Kidney (tissue), 14 donors: ENCODE data around the gene TSPAN32. TPM values are rescaled to one million over a fixed set of nuclear protein-coding genes. Genes with fewer than 3 reads are reported as not detected.

Experiments
- DNase-seq, 5 donors: peaks; one replicate each; pipeline ENCODE4 v3.0.0-alpha.2; 2013 to 2020
- FAIRE-seq: peaks from 2 replicates; lab custom pipeline; 2012; peaks lifted over from hg19 to GRCh38; lab: Jason Lieb, UNC
- H3K27ac ChIP-seq, 2 donors: one replicate each; pipeline ENCODE4 v1.7.0; 2013; ENCODE audit warnings: low read depth in 2 of 2, low read length in 2 of 2, inconsistent platforms in 1 of 2
- H3K27me3 ChIP-seq: one replicate; pipeline ENCODE4 v1.7.1; 2013; ENCODE audit warnings: low read length, inconsistent platforms; ENCODE audit not compliant: control insufficient read depth, insufficient read depth
- H3K36me3 ChIP-seq, 3 donors: one replicate each; pipeline versions ENCODE4 v1.7.0 to v1.7.1; 2013; ENCODE audit warnings: low read length in 3 of 3, control low read depth in 1 of 3, inconsistent platforms in 1 of 3; ENCODE audit not compliant: insufficient read depth in 3 of 3, control insufficient read depth in 2 of 3
- H3K4me1 ChIP-seq, 3 donors: one replicate each; pipeline versions ENCODE4 v1.7.0 to v1.7.1; 2013; ENCODE audit warnings: low read length in 3 of 3, inconsistent platforms in 1 of 3, low read depth in 1 of 3; ENCODE audit not compliant: control insufficient read depth in 2 of 3, insufficient read depth in 2 of 3
- H3K4me3 ChIP-seq, 3 donors: one replicate each; pipeline versions ENCODE4 v1.7.0 to v1.8.1; 2013; ENCODE audit warnings: low read length in 3 of 3, control low read depth in 1 of 3, inconsistent platforms in 1 of 3
- H3K9ac ChIP-seq, 3 donors: one replicate each; pipeline versions ENCODE4 v1.7.0 to v1.7.1; 2013; ENCODE audit warnings: low read length in 3 of 3, control low read depth in 1 of 3, inconsistent platforms in 1 of 3
- H3K9me3 ChIP-seq, 3 donors: one replicate each; pipeline versions ENCODE4 v1.7.0 to v1.7.1; 2013; ENCODE audit warnings: low read length in 3 of 3, control low read depth in 1 of 3, inconsistent platforms in 1 of 3; ENCODE audit not compliant: control insufficient read depth in 2 of 3, insufficient read depth in 1 of 3
- intact Hi-C: fragments of 100-400 bp; cut with DNase I; formaldehyde crosslinking; loops from one replicate; pipeline ENCODE4 v1.11.1; 2022
- polyA plus RNA-seq: library from polyadenylated mRNA; stranded (reverse); fragments of 350-450 nt; fragmentation: Illumina TruSeq; extraction: RNeasy Lipid Tissue Mini Kit (QIAGEN cat#74804); gene quantifications from one replicate; pipeline ENCODE4 v1.2.3, GENCODE V29; 2014; ENCODE audit warnings: low read depth, low replicate concordance; ENCODE audit not compliant: insufficient read depth
- total RNA-seq: library from RNA; stranded (reverse); fragmentation: NEBNext Ultra II Directional; extraction: Animal tissue kit (Norgen Biotek cat#: 25700); gene quantifications from one replicate; pipeline ENCODE4 v1.2.1, GENCODE V29; 2021
- TF ChIP-seq, protein P1 (sequence below): IDR thresholded peaks from 3 replicates; pipeline ENCODE4 v1.5.1; 2012; ENCODE audit warnings: mild to moderate bottlenecking, moderate library complexity, borderline replicate concordance; ENCODE audit not compliant: insufficient read depth; ENCODE audit errors: extremely low read depth
- donor health status: control.
- donor health status: control.
- donor health status: control.
- donor health status: control.
- donor health status: control.
- donor health status: DM: yes; HTN: yes; CAD: no.
- donor health status: Normal renal cell carcinoma (clear cell type).

The TSPAN32 gene
- total and polyA plus RNA-seq, 2 donors from 2014 or later = 0.75 to 6.1 TPM

DNA sequence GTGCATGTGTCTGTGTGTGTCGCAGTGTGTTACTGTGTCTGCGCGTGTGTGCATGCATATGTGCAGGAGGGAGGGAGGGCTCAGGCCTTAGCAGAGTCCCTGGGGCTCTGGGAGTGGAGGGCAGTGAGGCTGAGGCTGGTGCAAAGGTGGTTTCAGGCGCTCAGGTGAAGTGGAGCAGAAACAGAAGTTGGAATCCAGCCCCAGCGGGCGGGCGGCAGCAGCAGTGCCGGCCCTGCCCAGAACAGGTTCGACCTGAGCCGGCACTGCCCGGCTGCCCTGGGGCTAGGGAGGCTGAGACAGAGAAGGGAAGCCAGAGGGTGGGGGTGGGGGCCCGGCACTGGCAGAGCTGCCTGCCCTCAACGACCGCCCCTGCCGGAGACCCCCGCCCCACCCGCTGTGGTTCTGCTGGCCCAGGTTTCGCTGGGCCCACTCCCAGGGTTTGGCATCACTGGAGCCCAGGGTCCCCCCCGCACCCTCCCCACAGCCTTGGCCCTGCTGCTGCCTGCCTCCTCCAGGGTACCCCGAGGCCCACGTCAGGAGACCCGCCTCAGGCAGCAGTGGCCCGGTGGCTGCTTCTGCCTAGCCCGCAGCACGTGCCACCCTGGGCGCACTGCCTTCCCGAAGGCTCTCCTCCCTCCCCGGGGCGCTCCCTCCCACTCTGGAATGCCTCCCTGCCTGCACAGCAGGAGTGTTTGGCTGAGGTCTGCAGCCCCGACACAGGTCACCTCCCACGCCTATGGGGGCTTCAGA is 44.7 kb upstream of the TSPAN32 start:
- no peaks in the 10 kb centered on the region for H3K36me3 ChIP-seq
- H3K9me3 ChIP-seq = no peaks in the 10 kb centered on the region
- no peak for FAIRE-seq
- peaks cover 0 to 7% (median 5%) of the 10 kb centered on the region in 3 donors for H3K4me1 ChIP-seq
- no peak overlapping the region for H3K9ac ChIP-seq
- intact Hi-C loops = no loop called here
- peak; percentile 77 to 95 (median 84) for DNase-seq
- TF ChIP-seq, protein P1, sequence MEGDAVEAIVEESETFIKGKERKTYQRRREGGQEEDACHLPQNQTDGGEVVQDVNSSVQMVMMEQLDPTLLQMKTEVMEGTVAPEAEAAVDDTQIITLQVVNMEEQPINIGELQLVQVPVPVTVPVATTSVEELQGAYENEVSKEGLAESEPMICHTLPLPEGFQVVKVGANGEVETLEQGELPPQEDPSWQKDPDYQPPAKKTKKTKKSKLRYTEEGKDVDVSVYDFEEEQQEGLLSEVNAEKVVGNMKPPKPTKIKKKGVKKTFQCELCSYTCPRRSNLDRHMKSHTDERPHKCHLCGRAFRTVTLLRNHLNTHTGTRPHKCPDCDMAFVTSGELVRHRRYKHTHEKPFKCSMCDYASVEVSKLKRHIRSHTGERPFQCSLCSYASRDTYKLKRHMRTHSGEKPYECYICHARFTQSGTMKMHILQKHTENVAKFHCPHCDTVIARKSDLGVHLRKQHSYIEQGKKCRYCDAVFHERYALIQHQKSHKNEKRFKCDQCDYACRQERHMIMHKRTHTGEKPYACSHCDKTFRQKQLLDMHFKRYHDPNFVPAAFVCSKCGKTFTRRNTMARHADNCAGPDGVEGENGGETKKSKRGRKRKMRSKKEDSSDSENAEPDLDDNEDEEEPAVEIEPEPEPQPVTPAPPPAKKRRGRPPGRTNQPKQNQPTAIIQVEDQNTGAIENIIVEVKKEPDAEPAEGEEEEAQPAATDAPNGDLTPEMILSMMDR = no peak
- H3K27me3 ChIP-seq = no peaks in the 10 kb centered on the region
- no peak overlapping the region for H3K4me3 ChIP-seq
- peak overlapping the region; percentile 59 to 76 for H3K27ac ChIP-seq

DNA sequence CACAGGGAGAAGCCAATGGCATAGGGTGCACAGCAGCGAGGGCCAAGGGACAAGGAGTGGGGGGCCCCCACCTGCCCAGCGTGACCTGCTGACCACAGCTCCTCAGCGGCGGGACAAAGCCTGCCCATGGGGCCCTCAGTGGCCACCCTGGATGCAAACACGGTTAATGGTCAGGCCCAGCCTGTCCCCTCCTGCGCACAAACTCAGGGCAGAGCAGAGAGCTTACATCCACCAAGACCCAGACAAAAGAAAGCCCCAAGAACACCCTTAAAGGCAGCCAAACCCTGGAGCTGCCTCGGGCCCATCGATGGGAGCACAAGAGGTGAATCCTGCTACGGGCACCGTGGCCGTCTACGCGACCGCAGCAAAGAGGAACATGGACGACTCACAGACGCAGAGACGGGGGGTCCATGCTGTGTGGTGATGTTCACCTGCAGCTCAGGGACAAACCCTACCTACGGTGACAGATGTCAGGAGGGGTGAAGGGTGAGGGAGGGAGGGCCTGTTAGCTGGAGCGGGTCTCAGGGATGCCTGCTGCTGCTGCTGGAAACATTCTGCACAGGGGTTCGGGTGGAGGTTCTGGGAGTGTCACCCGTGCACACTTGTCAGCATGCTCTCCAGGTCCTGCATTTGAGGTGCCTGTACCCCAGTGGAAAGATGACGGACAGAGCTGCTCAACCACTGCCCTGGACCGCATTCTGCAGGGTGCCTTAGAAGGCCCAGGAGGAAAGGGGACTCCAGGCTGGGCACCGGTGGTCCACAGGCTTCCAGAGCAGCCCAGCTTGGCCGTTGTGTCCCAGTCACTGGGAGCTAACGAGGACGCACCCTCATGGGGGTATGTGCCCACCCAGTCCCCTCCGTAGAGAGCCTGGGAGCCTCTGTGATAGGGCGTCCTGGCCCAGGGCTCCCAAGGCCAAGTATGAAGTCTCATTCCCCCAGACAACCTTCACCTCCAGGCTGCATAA is 43.0 kb upstream of the TSPAN32 start:
- no peak overlapping the region for H3K9ac ChIP-seq
- TF ChIP-seq, protein P1 = no peak
- no peak overlapping the region for H3K4me3 ChIP-seq
- DNase-seq = peak in 1 of 5 donors; percentile 32
- H3K27ac ChIP-seq = no peak overlapping the region
- H3K27me3 ChIP-seq = no peaks in the 10 kb centered on the region
- H3K4me1 ChIP-seq = peaks cover 0 to 7% (median 5%) of the 10 kb centered on the region in 3 donors
- no peaks in the 10 kb centered on the region for H3K36me3 ChIP-seq
- no peak for FAIRE-seq
- intact Hi-C loops = no loop called here
- H3K9me3 ChIP-seq = no peaks in the 10 kb centered on the region

DNA sequence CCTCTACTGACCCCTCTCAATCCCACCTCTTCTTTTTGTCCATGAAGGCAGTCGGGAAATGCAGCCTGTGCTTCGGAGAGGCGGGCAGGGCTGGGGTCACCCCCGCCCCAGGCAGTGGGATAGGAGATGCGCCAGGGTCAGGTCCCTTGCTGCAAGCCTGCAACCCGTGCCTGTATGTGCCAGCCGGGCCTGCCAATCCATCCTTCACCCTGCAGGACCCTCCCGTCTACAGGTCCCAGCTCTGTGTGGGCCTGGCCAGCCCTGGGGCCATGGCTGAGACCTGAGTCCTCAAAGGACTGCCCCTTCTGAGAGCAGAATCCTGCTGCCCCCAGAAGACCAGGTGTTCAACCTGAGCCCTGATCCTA is 42.4 kb upstream of the TSPAN32 start:
- intact Hi-C loops = no loop called here
- TF ChIP-seq, protein P1 = no peak
- Histone ChIP-seq H3K9me3 (no peaks in the 10 kb centered on the region), H3K4me3 (no peak overlapping the region), H3K36me3 (no peaks in the 10 kb centered on the region), H3K4me1 (peaks cover 0 to 7% (median 5%) of the 10 kb centered on the region in 3 donors), H3K9ac (no peak overlapping the region), H3K27ac (no peak overlapping the region), H3K27me3 (no peaks in the 10 kb centered on the region)
- DNase-seq = peak in 1 of 5 donors; percentile 77
- FAIRE-seq = no peak
